Measurements from ENCODE around the gene LUZP1. TPM values are rescaled to one million over a fixed set of nuclear protein-coding genes. Genes with fewer than 3 reads are reported as not detected.
A peak's percentile ranks its signal among the peaks of the same experiment; 100 is the strongest.

Gene LUZP1
- total and polyA plus RNA-seq, 2 experiments from 2014 or later, result 23.3 to 27.6 TPM

GRCh38 chr1:23099171-23099536 is 69.5 kb downstream of the LUZP1 start:
- no peak overlapping the region for H3K4me3 ChIP-seq
- peak overlapping the region; percentile 46 for H3K4me2 ChIP-seq
- H3K9me2 ChIP-seq (replicated peaks; ENCODE audit: insufficient read depth), result no peaks in the 10 kb centered on the region
- DNase-seq (ENCODE audit: low spot score), result no peak
- no peak overlapping the region for H3K27ac ChIP-seq
- no peak for TF ChIP-seq EZH2phosphoT487 (IDR thresholded peaks at IDR 0.05; ENCODE audit: low read depth, severe bottlenecking, unreplicated experiment)
- no peak for TF ChIP-seq EZH2 (IDR thresholded peaks at IDR 0.05; ENCODE audit: borderline replicate concordance)
- no peak for TF ChIP-seq CTCF (IDR thresholded peaks at IDR 0.05; ENCODE audit: poor library complexity)
- 77% methylated on average over 1 of the region's 1 CpG for WGBS (ENCODE audit: low lambda C conversion rate, missing lambda C conversion rate)
- no peaks in the 10 kb centered on the region for H3K9me3 ChIP-seq (ENCODE audit: low read depth)
- no peaks in the 10 kb centered on the region for H3K36me3 ChIP-seq (replicated peaks; ENCODE audit: insufficient read depth, low read depth)
- peaks cover 20% of the 10 kb centered on the region for H3K79me2 ChIP-seq
- peaks cover 33% of the 10 kb centered on the region for H3K4me1 ChIP-seq (ENCODE audit: insufficient read depth)
- H3K27me3 ChIP-seq, result no peaks in the 10 kb centered on the region
- peaks cover 12% of the 10 kb centered on the region for H4K20me1 ChIP-seq (ENCODE audit: insufficient read depth, poor library complexity, severe bottlenecking)
- no peak overlapping the region for H2AFZ ChIP-seq

DNA sequence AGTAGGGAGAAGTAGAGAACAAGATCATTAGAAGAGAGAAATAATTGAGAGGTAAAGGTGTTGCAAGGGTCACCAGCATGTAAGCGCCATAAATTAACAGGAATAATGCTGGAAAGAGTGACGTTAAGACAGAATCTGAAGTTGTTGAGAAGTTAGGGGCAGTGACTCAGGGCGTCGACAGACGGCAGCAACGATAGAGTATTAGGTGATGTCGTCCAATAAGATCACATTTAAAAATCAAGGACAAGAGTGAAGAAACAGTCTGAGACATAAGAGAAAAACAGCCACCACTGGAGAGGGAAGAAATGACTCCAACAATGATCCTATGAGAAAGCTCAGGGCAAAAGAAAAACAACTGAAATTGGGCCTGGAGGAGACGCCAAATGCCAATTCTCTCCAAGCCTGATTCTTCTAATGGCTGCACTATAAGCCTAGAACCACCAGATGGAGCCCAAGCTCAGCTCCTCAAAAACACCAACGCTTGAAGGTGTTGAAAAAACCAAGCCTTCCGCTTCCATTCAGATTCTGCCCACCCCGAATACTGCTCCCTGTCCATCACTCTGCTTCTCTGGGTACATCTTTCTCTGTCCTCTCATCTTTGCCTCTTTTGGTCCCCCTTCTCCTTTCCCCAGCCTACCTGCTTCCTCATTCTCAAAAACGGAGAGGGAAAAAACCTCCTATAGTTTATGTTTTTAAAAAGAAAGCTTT is 70.0 kb downstream of the LUZP1 start:
- Histone ChIP-seq H3K4me2 (peak overlapping the region; percentile 46), H4K20me1 (ENCODE audit: insufficient read depth, poor library complexity, severe bottlenecking) (peaks cover 12% of the 10 kb centered on the region)

DNA sequence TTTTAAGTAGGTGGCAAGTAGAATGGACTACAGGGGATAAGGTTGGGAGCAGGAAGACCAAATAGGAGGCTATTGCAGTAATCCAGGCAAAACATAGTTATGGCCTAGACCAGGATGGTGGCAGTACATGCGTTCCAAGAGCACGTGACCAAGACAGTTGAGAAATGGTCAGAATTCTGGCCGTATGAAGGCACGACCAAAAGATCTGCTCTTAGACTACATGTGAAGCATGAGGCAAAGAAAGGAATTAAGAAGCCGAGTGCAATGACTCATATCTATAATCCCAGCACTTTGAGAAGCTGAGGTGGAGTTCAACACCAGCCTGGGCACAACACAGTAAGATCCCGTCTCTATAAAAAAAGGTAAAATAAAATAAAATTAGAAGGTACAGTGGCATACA is 71.3 kb downstream of the LUZP1 start:
- peaks cover 12% of the 10 kb centered on the region for H4K20me1 ChIP-seq (ENCODE audit: insufficient read depth, poor library complexity, severe bottlenecking)
- H3K4me1 ChIP-seq (ENCODE audit: insufficient read depth), result peaks cover 32% of the 10 kb centered on the region
- no peak for DNase-seq (ENCODE audit: low spot score)
- H3K27ac ChIP-seq, result no peak overlapping the region
- H3K4me3 ChIP-seq, result no peak overlapping the region
- H3K4me2 ChIP-seq, result no peak overlapping the region
- H3K27me3 ChIP-seq, result no peaks in the 10 kb centered on the region
- no peaks in the 10 kb centered on the region for H3K9me3 ChIP-seq (ENCODE audit: low read depth)
- peaks cover 20% of the 10 kb centered on the region for H3K79me2 ChIP-seq
- H2AFZ ChIP-seq, result no peak overlapping the region
- 85% methylated on average over 6 of the region's 6 CpGs for WGBS (ENCODE audit: low lambda C conversion rate, missing lambda C conversion rate)
- H3K9me2 ChIP-seq (replicated peaks; ENCODE audit: insufficient read depth), result no peaks in the 10 kb centered on the region
- TF ChIP-seq CTCF (IDR thresholded peaks at IDR 0.05; ENCODE audit: poor library complexity), result no peak
- no peak for TF ChIP-seq EZH2 (IDR thresholded peaks at IDR 0.05; ENCODE audit: borderline replicate concordance)
- no peak for TF ChIP-seq EZH2phosphoT487 (IDR thresholded peaks at IDR 0.05; ENCODE audit: low read depth, severe bottlenecking, unreplicated experiment)
- H3K36me3 ChIP-seq (replicated peaks; ENCODE audit: insufficient read depth, low read depth), result no peaks in the 10 kb centered on the region

More for the DNA sequence above, 70.0 kb downstream of the LUZP1 start:
- H3K9me2 ChIP-seq (replicated peaks; ENCODE audit: insufficient read depth), result no peaks in the 10 kb centered on the region
- no peak overlapping the region for H3K27ac ChIP-seq
- no peaks in the 10 kb centered on the region for H3K36me3 ChIP-seq (replicated peaks; ENCODE audit: insufficient read depth, low read depth)
- H3K4me1 ChIP-seq (ENCODE audit: insufficient read depth), result peaks cover 33% of the 10 kb centered on the region
- H3K4me3 ChIP-seq, result no peak overlapping the region
- no peak overlapping the region for H2AFZ ChIP-seq
- no peak for TF ChIP-seq EZH2phosphoT487 (IDR thresholded peaks at IDR 0.05; ENCODE audit: low read depth, severe bottlenecking, unreplicated experiment)
- peak; percentile 94 for TF ChIP-seq CTCF (IDR thresholded peaks at IDR 0.05; ENCODE audit: poor library complexity)
- no peak for TF ChIP-seq EZH2 (IDR thresholded peaks at IDR 0.05; ENCODE audit: borderline replicate concordance)
- H3K79me2 ChIP-seq, result peaks cover 20% of the 10 kb centered on the region
- 53% methylated on average over 12 of the region's 12 CpGs for WGBS (ENCODE audit: low lambda C conversion rate, missing lambda C conversion rate)
- DNase-seq (ENCODE audit: low spot score), result peak; percentile 83
- no peaks in the 10 kb centered on the region for H3K9me3 ChIP-seq (ENCODE audit: low read depth)
- H3K27me3 ChIP-seq, result no peaks in the 10 kb centered on the region
